Measurements from ENCODE around the gene HAUS7.

- TF ChIP-seq EZH2 (IDR thresholded peaks at IDR 0.05; ENCODE audit: insufficient read depth, poor library complexity, severe bottlenecking) (no peak), EZH2phosphoT487 (IDR thresholded peaks at IDR 0.05; ENCODE audit: insufficient read depth, low read depth) (no peak)
These were observed 55.4 kb downstream of the HAUS7 start for GRCh38 chrX:153414856-153415510.
